Duodenal mucosa (tissue), 2 donors: ENCODE results near the gene FBXW10B.
"Not testable (repeated sequence)": the region's sequence is repeated elsewhere in the genome, so short reads cannot be mapped to it uniquely, and the experiment has no call there.

Experiments used
- H3K27ac ChIP-seq: one replicate; pipeline ENCODE4 v1.7.0; 2013; ENCODE audit warnings: low read depth, low read length
- H3K27me3 ChIP-seq, 2 donors: one replicate each; pipeline ENCODE4 v1.7.0; 2013; ENCODE audit warnings: low read length in 2 of 2, control low read depth in 1 of 2; ENCODE audit not compliant: insufficient read depth in 2 of 2, control insufficient read depth in 1 of 2
- H3K36me3 ChIP-seq, 2 donors: one replicate each; pipeline ENCODE4 v1.7.0; 2013; ENCODE audit warnings: low read length in 2 of 2, control low read depth in 1 of 2; ENCODE audit not compliant: insufficient read depth in 2 of 2, control insufficient read depth in 1 of 2
- H3K4me1 ChIP-seq, 2 donors: one replicate each; pipeline ENCODE4 v1.7.0; 2013; ENCODE audit warnings: low read length in 2 of 2, control low read depth in 1 of 2; ENCODE audit not compliant: insufficient read depth in 2 of 2, control insufficient read depth in 1 of 2
- H3K4me3 ChIP-seq, 2 donors: one replicate each; pipeline ENCODE4 v1.7.0; 2013; ENCODE audit warnings: low read length in 2 of 2, low read depth in 1 of 2
- H3K9ac ChIP-seq, 2 donors: one replicate each; pipeline ENCODE4 v1.7.0; 2013; ENCODE audit warnings: low read length in 2 of 2, low read depth in 1 of 2
- H3K9me3 ChIP-seq, 2 donors: one replicate each; pipeline ENCODE4 v1.7.0; 2013; ENCODE audit warnings: low read length in 2 of 2, control low read depth in 1 of 2; ENCODE audit not compliant: control insufficient read depth in 1 of 2

The FBXW10B gene

GRCh38 chr17:15590844-15591243, 28.7 kb downstream of the FBXW10B start:
- H3K4me3 ChIP-seq, H3K4me1 ChIP-seq, H3K27ac ChIP-seq, H3K9ac ChIP-seq, H3K9me3 ChIP-seq, H3K36me3 ChIP-seq, H3K27me3 ChIP-seq: not testable (repeated sequence)

GRCh38 chr17:15589544-15590536, 29.7 kb downstream of the FBXW10B start:
- not testable (repeated sequence) for H3K4me1 ChIP-seq, H3K36me3 ChIP-seq, H3K9ac ChIP-seq, H3K4me3 ChIP-seq, H3K27ac ChIP-seq, H3K27me3 ChIP-seq, H3K9me3 ChIP-seq

- H3K4me1 ChIP-seq, H3K9me3 ChIP-seq, H3K9ac ChIP-seq, H3K27me3 ChIP-seq, H3K4me3 ChIP-seq, H3K36me3 ChIP-seq, H3K27ac ChIP-seq: not testable (repeated sequence)
These were observed 31.5 kb downstream of the FBXW10B start for GRCh38 chr17:15588017-15588416.

- not testable (repeated sequence) for H3K4me1 ChIP-seq, H3K4me3 ChIP-seq, H3K36me3 ChIP-seq, H3K27ac ChIP-seq, H3K27me3 ChIP-seq, H3K9ac ChIP-seq, H3K9me3 ChIP-seq
These were observed 36.2 kb downstream of the FBXW10B start for GRCh38 chr17:15583313-15583712.

GRCh38 chr17:15581462-15581861, 38.0 kb downstream of the FBXW10B start:
- not testable (repeated sequence) for H3K4me1 ChIP-seq, H3K27ac ChIP-seq, H3K4me3 ChIP-seq, H3K9ac ChIP-seq, H3K27me3 ChIP-seq, H3K9me3 ChIP-seq, H3K36me3 ChIP-seq

GRCh38 chr17:15576848-15577247, 42.7 kb downstream of the FBXW10B start:
- H3K36me3 ChIP-seq, H3K9me3 ChIP-seq, H3K4me1 ChIP-seq, H3K9ac ChIP-seq, H3K4me3 ChIP-seq, H3K27ac ChIP-seq, H3K27me3 ChIP-seq: not testable (repeated sequence)

- not testable (repeated sequence) for H3K36me3 ChIP-seq, H3K4me3 ChIP-seq, H3K9ac ChIP-seq, H3K27me3 ChIP-seq, H3K27ac ChIP-seq, H3K4me1 ChIP-seq, H3K9me3 ChIP-seq
These were observed 44.8 kb downstream of the FBXW10B start for GRCh38 chr17:15574660-15575059.

GRCh38 chr17:15573870-15574269, 45.6 kb downstream of the FBXW10B start:
- not testable (repeated sequence) for H3K9me3 ChIP-seq, H3K4me1 ChIP-seq, H3K36me3 ChIP-seq, H3K4me3 ChIP-seq, H3K9ac ChIP-seq, H3K27me3 ChIP-seq, H3K27ac ChIP-seq
